ENCODE measurements around the gene PPP2R5D. TPM values are rescaled to one million over a fixed set of nuclear protein-coding genes. Genes with fewer than 3 reads are reported as not detected.

PPP2R5D gene
- total RNA-seq, 2 experiments from 2014 or later = 35.0 to 35.6 TPM

- Histone ChIP-seq H3K79me2 (ENCODE audit: insufficient read depth, low read depth, low read length) (peaks cover 41% of the 10 kb centered on the region), H3K4me2 (ENCODE audit: low read length) (peak overlapping the region; percentile 83), H2AFZ (ENCODE audit: low read length) (peak overlapping the region; percentile 78), H3K36me3 (ENCODE audit: insufficient read depth, low read length) (peaks cover 69% of the 10 kb centered on the region), H3K27ac (ENCODE audit: low read depth, low read length, poor library complexity, severe bottlenecking) (peak overlapping the region; percentile 80), H3K4me3 (ENCODE audit: low read depth, low read length, poor library complexity, severe bottlenecking) (peak overlapping the region; percentile 99), H3K9me3 (ENCODE audit: low read length) (no peaks in the 10 kb centered on the region), H3K9me2 (ENCODE audit: insufficient read depth, low read length) (no peaks in the 10 kb centered on the region), H3K4me1 (ENCODE audit: insufficient read depth, low read length, poor library complexity, severe bottlenecking) (peaks cover 27% of the 10 kb centered on the region), H4K20me1 (ENCODE audit: insufficient read depth, low read length) (no peaks in the 10 kb centered on the region)
- no TSS peak for BruUV-seq (replicated peaks)
- intact Hi-C loops (cut with micrococcal nuclease; ENCODE audit: unreplicated experiment) = no loop called here
- CTCF ChIA-PET (ENCODE audit: unreplicated experiment) = interaction anchor here (0.6 kb wide), 1 partner anchor 401 kb away, joined by 3 read pairs; no protein-coding TSS in a partner anchor
- TF ChIP-seq EZH2phosphoT487 (IDR thresholded peaks at IDR 0.05; ENCODE audit: borderline replicate concordance, low read depth, low read length) (no peak), CTCF (conservative IDR thresholded peaks at IDR 0.05; ENCODE audit: low read length) (no peak)
- DNase-seq (ENCODE audit: low spot score) = no peak
- POLR2A ChIA-PET = interaction anchor here (0.6 to 1.7 kb wide), 8 partner anchors 13 to 420 kb away, joined by 3 to 7 read pairs (median 5); partner anchors contain the start of genes CNPY3, KLC4, MRPL2 and PEX6
Measured at GRCh38 chr6:43020847-43021246, 36.5 kb downstream of the PPP2R5D start.

GRCh38 chr6:43021270-43022047 lies 37.1 kb downstream of the PPP2R5D start, which contains the start of gene RRP36:
RRP36 (plus strand) TSS chr6:43021623; CDS start chr6:43021655, 32 bp downstream.
- Histone ChIP-seq H4K20me1 (ENCODE audit: insufficient read depth, low read length) (no peaks in the 10 kb centered on the region), H2AFZ (ENCODE audit: low read length) (peak within 1 kb of the TSS; percentile 78), H3K36me3 (ENCODE audit: insufficient read depth, low read length) (peaks cover 76% of the 10 kb centered on the region), H3K4me1 (ENCODE audit: insufficient read depth, low read length, poor library complexity, severe bottlenecking) (peaks cover 22% of the 10 kb centered on the region), H3K79me2 (ENCODE audit: insufficient read depth, low read depth, low read length) (peaks cover 35% of the 10 kb centered on the region), H3K9me2 (ENCODE audit: insufficient read depth, low read length) (no peaks in the 10 kb centered on the region), H3K27ac (ENCODE audit: low read depth, low read length, poor library complexity, severe bottlenecking) (peak within 1 kb of the TSS; percentile 80), H3K4me2 (ENCODE audit: low read length) (peak within 1 kb of the TSS; percentile 83), H3K9me3 (ENCODE audit: low read length) (no peaks in the 10 kb centered on the region), H3K4me3 (ENCODE audit: low read depth, low read length, poor library complexity, severe bottlenecking) (peak within 1 kb of the TSS; percentile 99)
- TF ChIP-seq EZH2phosphoT487 (IDR thresholded peaks at IDR 0.05; ENCODE audit: borderline replicate concordance, low read depth, low read length) (no peak), CTCF (conservative IDR thresholded peaks at IDR 0.05; ENCODE audit: low read length) (no peak)
- intact Hi-C loops (cut with micrococcal nuclease; ENCODE audit: unreplicated experiment) = no loop called here
- no TSS peak for BruUV-seq (replicated peaks)
- ChIA-PET CTCF (ENCODE audit: unreplicated experiment) (interaction anchor here (0.6 kb wide), 1 partner anchor 402 kb away, joined by 3 read pairs; no protein-coding TSS in a partner anchor), POLR2A (interaction anchor here (0.7 to 1.7 kb wide), 7 partner anchors 12 to 92 kb away, joined by 3 to 7 read pairs (median 5); partner anchors contain the start of genes CNPY3, KLC4, MRPL2 and PEX6)
- DNase-seq (ENCODE audit: low spot score) = peak; percentile 80
